NT2/D1 (cell line): ENCODE measurements around the gene DRICH1.

Source experiments
- SUZ12 ChIP-seq: IDR thresholded peaks from 2 replicates; pipeline ENCODE4 v1.6.1; 2011; ENCODE audit not compliant: insufficient read length, insufficient read depth; ENCODE audit errors: extremely low read depth
- YY1 ChIP-seq: IDR thresholded peaks from 2 replicates; pipeline ENCODE4 v1.6.1; 2011; ENCODE audit not compliant: insufficient read length, insufficient read depth
- ZNF274 ChIP-seq: IDR thresholded peaks from 2 replicates; pipeline ENCODE4 v1.6.1; 2011; ENCODE audit warnings: mild to moderate bottlenecking, low read depth, low read length

- TF ChIP-seq YY1 = no peak
- TF ChIP-seq ZNF274 = no peak
- no peak for TF ChIP-seq SUZ12
Observed at GRCh38 chr22:23574877-23575276, 57.2 kb downstream of the DRICH1 start.
